K562 (cell line): ENCODE results near the gene C1orf167. TPM values are rescaled to one million over a fixed set of nuclear protein-coding genes. Genes with fewer than 3 reads are reported as not detected.

ENCODE experiments used
- CEBPB ChIP-seq: fragments of 450-650 bp; IDR thresholded peaks from 2 replicates; pipeline ENCODE4 v1.6.1; 2016; ENCODE audit warnings: missing genetic modification characterization, missing compliant biosample characterization
- HDAC3 ChIP-seq: fragments of 450-650 bp; IDR thresholded peaks from 2 replicates; pipeline ENCODE4 v1.6.1; 2018; ENCODE audit warnings: borderline replicate concordance, mild to moderate bottlenecking, moderate library complexity; ENCODE audit not compliant: partially characterized antibody
- HMG20A ChIP-seq: fragments of 450-650 bp; formaldehyde crosslinking; conservative IDR thresholded peaks from 2 replicates; pipeline ENCODE4 v1.4.0; 2020; ENCODE audit warnings: mild to moderate bottlenecking, mixed read lengths
- KDM4B ChIP-seq, 2 experiments: fragments of 450-650 bp in 1 of 2; sonication (generic) in 1 of 2; IDR thresholded peaks; 2 replicates each; pipeline ENCODE4 v1.6.1; 2016 to 2017; ENCODE audit warnings: borderline replicate concordance in 2 of 2, antibody characterized with exemption in 1 of 2, low read depth in 1 of 2, mild to moderate bottlenecking in 1 of 2
- KLF6 ChIP-seq: fragments of 250-450 bp; sonication (Bioruptor Pico); IDR thresholded peaks from 2 replicates; pipeline ENCODE4 v1.4.0; 2020; ENCODE audit warnings: mild to moderate bottlenecking, moderate library complexity, borderline replicate concordance
- PHF21A ChIP-seq: fragments of 450-650 bp; IDR thresholded peaks from 2 replicates; pipeline ENCODE4 v1.6.1; 2017; ENCODE audit warnings: low read depth, borderline replicate concordance
- RBM22 ChIP-seq: fragments of 200-400 bp; formaldehyde crosslinking; IDR thresholded peaks from 2 replicates; pipeline ENCODE4 v1.6.1; 2018; ENCODE audit warnings: low read length, low read depth; ENCODE audit not compliant: poor library complexity, severe bottlenecking
- SRSF1 ChIP-seq: fragments of 200-400 bp; formaldehyde crosslinking; IDR thresholded peaks from 2 replicates; pipeline ENCODE4 v1.6.1; 2017; ENCODE audit warnings: mild to moderate bottlenecking, low read depth, low read length, moderate library complexity
- ZFX ChIP-seq: sonication (generic); formaldehyde crosslinking; IDR thresholded peaks from 2 replicates; pipeline ENCODE4 v1.8.0; 2022; ENCODE audit warnings: mild to moderate bottlenecking, missing genetic modification reagents, moderate library complexity
- polyA plus RNA-seq, 8 experiments: library from polyadenylated mRNA; depleted of rRNA in 4 of 8; stranded (reverse) in 5 of 8; unstranded in 3 of 8; fragments of >200 nt; fragmentation: Nextera tagmentation in 2 of 8; fragmentation: Illumina TruSeq in 1 of 8; extraction: Ambion mirVana in 2 of 8; extraction: Trizol in 1 of 8; gene quantifications; 2 replicates each; pipeline versions ENCODE4 v1.2.1 to v1.2.3, GENCODE V29; 2011 to 2014; ENCODE audit warnings: inconsistent platforms in 1 of 8, missing spikeins in 1 of 8
- total RNA-seq, 7 experiments: library from RNA; depleted of rRNA in 6 of 7; stranded (reverse); fragments of >200 nt in 6 of 7; fragmentation: Illumina TruSeq in 2 of 7; extraction: Trizol in 2 of 7; gene quantifications; 2 replicates each; pipeline versions ENCODE4 v1.2.1 to v1.2.3, GENCODE V29; 2011 to 2021; ENCODE audit warnings: low replicate concordance in 1 of 7
- TF ChIP-seq, protein P1 (sequence below), 2 experiments: fragments of 200-800 bp in 1 of 2; sonication (Bioruptor generic) in 1 of 2; sonication (generic) in 1 of 2; formaldehyde crosslinking in 1 of 2; IDR thresholded peaks in 1 of 2; conservative IDR thresholded peaks in 1 of 2; 2 replicates each; pipeline versions ENCODE4 v1.5.0 to v1.6.1; 2016 to 2020; ENCODE audit warnings: missing compliant biosample characterization in 1 of 2, missing genetic modification characterization in 1 of 2, missing genetic modification reagents in 1 of 2
- TF ChIP-seq, protein P2 (sequence below), 3 experiments: fragments of 200-800 bp in 1 of 3; sonication (Bioruptor generic) in 1 of 3; sonication (generic) in 1 of 3; formaldehyde crosslinking in 1 of 3; IDR thresholded peaks; 2 replicates each; pipeline versions ENCODE4 v1.6.1 to v1.8.0; 2016 to 2022; ENCODE audit warnings: mild to moderate bottlenecking in 2 of 3, missing compliant biosample characterization in 2 of 3, missing genetic modification characterization in 2 of 3, missing genetic modification reagents in 1 of 3
- TF ChIP-seq, protein P3 (sequence below): sonication (generic); formaldehyde crosslinking; IDR thresholded peaks from 2 replicates; pipeline ENCODE4 v1.8.0; 2022; ENCODE audit warnings: mild to moderate bottlenecking, low read depth, missing genetic modification reagents
- TF ChIP-seq, protein P4 (sequence below): fragments of 450-650 bp; IDR thresholded peaks from 2 replicates; pipeline ENCODE4 v1.6.1; 2016; ENCODE audit warnings: low read depth

The C1orf167 gene
- total and polyA plus RNA-seq, 9 of the 15 experiments (the other 6 are each of a cell fraction or from before 2014, with no cell fraction given), result 0.22 to 0.86 (median 0.31) TPM; not detected in 2

DNA sequence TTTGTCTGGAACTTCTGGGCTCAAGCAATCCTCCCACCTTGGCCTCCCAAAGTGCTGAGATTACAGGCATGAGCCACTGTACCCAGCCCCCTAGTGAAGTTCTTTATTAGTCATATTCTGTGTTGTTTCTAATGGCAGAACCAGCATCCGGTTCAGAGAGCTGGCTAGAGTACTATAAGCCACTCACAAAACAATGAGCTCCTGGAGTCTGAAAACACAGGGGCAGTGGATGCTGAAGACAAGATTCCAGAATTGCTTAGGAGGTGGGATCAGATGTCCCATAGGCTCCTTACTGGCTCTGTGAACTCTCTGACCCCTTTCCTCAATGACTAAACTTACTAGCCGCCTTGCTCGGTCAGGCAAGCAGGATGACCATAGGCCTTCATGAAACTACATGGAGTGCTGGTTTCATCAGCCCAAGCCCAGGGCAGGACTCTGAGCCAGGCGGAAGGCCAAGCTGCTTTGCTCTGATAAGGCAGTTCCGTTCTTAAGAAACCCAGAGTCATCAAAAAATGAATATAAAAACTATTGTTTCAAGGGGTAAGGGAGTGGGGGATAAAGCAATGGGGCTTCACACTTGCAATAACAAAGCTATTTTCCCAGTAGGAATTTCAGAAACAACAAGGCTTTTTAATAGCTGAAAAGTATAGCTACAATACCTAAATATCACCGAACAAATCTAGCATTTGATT lies 35.7 kb downstream of the C1orf167 start (continued):
- TF ChIP-seq, protein P1, sequence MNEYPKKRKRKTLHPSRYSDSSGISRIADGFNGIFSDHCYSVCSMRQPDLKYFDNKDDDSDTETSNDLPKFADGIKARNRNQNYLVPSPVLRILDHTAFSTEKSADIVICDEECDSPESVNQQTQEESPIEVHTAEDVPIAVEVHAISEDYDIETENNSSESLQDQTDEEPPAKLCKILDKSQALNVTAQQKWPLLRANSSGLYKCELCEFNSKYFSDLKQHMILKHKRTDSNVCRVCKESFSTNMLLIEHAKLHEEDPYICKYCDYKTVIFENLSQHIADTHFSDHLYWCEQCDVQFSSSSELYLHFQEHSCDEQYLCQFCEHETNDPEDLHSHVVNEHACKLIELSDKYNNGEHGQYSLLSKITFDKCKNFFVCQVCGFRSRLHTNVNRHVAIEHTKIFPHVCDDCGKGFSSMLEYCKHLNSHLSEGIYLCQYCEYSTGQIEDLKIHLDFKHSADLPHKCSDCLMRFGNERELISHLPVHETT (CRISPR knock-in tag; conservative IDR thresholded peaks at IDR 0.05 in 1 of 2, IDR thresholded peaks at IDR 0.05 in 1 of 2), result peak in 1 of 2 experiments; percentile 42; a peak in 1 of 4 replicates
- peak; percentile 93 for TF ChIP-seq CEBPB
- TF ChIP-seq, protein P2, sequence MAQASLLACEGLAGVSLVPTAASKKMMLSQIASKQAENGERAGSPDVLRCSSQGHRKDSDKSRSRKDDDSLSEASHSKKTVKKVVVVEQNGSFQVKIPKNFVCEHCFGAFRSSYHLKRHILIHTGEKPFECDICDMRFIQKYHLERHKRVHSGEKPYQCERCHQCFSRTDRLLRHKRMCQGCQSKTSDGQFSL (CRISPR knock-in tag; IDR thresholded peaks at IDR 0.05), result no peak
- TF ChIP-seq, protein P2 (tag; IDR thresholded peaks at IDR 0.05), result peak in 1 of 2 experiments; percentile 59; a peak in 1 of 4 replicates
- TF ChIP-seq KLF6 (CRISPR knock-in tag), result peak; percentile 69
- TF ChIP-seq HMG20A (CRISPR knock-in tag), result no peak
- no peak for TF ChIP-seq HDAC3
- TF ChIP-seq PHF21A, result no peak
- TF ChIP-seq RBM22, result no peak
- TF ChIP-seq ZFX, result no peak
- no peak for TF ChIP-seq SRSF1
- TF ChIP-seq, protein P3, sequence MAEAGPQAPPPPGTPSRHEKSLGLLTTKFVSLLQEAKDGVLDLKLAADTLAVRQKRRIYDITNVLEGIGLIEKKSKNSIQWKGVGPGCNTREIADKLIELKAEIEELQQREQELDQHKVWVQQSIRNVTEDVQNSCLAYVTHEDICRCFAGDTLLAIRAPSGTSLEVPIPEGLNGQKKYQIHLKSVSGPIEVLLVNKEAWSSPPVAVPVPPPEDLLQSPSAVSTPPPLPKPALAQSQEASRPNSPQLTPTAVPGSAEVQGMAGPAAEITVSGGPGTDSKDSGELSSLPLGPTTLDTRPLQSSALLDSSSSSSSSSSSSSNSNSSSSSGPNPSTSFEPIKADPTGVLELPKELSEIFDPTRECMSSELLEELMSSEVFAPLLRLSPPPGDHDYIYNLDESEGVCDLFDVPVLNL (CRISPR knock-in tag), result no peak
- no peak for TF ChIP-seq KDM4B (IDR thresholded peaks at IDR 0.05; ENCODE audit: borderline replicate concordance in 2 of 2, low read depth in 1 of 2)
- TF ChIP-seq, protein P4, sequence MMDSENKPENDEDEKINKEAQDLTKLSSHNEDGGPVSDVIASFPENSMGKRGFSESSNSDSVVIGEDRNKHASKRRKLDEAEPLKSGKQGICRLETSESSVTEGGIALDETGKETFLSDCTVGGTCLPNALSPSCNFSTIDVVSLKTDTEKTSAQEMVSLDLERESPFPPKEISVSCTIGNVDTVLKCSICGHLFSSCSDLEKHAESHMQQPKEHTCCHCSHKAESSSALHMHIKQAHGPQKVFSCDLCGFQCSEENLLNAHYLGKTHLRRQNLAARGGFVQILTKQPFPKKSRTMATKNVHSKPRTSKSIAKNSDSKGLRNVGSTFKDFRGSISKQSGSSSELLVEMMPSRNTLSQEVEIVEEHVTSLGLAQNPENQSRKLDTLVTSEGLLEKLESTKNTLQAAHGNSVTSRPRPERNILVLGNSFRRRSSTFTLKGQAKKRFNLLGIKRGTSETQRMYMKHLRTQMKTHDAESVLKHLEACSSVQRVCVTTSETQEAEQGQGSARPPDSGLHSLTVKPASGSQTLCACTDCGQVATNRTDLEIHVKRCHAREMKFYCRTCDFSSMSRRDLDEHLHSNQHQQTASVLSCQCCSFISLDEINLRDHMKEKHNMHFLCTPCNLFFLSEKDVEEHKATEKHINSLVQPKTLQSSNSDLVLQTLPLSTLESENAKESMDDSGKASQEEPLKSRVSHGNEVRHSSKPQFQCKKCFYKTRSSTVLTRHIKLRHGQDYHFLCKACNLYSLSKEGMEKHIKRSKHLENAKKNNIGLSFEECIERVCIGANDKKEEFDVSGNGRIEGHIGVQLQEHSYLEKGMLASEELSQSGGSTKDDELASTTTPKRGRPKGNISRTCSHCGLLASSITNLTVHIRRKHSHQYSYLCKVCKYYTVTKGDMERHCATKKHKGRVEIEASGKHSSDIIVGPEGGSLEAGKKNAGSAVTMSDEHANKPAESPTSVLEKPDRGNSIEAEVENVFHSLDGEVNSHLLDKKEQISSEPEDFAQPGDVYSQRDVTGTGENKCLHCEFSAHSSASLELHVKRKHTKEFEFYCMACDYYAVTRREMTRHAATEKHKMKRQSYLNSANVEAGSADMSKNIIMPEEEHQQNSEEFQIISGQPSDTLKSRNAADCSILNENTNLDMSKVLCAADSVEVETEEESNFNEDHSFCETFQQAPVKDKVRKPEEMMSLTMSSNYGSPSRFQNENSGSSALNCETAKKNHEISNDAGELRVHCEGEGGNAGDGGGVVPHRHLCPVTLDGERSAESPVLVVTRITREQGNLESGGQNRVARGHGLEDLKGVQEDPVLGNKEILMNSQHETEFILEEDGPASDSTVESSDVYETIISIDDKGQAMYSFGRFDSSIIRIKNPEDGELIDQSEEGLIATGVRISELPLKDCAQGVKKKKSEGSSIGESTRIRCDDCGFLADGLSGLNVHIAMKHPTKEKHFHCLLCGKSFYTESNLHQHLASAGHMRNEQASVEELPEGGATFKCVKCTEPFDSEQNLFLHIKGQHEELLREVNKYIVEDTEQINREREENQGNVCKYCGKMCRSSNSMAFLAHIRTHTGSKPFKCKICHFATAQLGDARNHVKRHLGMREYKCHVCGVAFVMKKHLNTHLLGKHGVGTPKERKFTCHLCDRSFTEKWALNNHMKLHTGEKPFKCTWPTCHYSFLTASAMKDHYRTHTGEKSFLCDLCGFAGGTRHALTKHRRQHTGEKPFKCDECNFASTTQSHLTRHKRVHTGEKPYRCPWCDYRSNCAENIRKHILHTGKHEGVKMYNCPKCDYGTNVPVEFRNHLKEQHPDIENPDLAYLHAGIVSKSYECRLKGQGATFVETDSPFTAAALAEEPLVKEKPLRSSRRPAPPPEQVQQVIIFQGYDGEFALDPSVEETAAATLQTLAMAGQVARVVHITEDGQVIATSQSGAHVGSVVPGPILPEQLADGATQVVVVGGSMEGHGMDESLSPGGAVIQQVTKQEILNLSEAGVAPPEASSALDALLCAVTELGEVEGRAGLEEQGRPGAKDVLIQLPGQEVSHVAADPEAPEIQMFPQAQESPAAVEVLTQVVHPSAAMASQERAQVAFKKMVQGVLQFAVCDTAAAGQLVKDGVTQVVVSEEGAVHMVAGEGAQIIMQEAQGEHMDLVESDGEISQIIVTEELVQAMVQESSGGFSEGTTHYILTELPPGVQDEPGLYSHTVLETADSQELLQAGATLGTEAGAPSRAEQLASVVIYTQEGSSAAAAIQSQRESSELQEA, result no peak
